Colon (tissue), 2 donors: Measurements from ENCODE around the gene TMEM225B.
"Not testable (repeated sequence)": the region's sequence is repeated elsewhere in the genome, so short reads cannot be mapped to it uniquely, and the experiment has no call there.

Experiments used
- FAIRE-seq: peaks from 2 replicates; lab custom pipeline; 2012; peaks lifted over from hg19 to GRCh38; lab: Jason Lieb, UNC
- donor health status: control.
- donor health status: control.

TMEM225B gene

GRCh38 chr7:99657879-99658278, 59.8 kb downstream of the TMEM225B start:
- FAIRE-seq: not testable (repeated sequence)
